NOMO-1 (cell line): ENCODE measurements around the gene CYP17A1.
"Not testable (repeated sequence)": the region's sequence is repeated elsewhere in the genome, so short reads cannot be mapped to it uniquely, and the experiment has no call there.

Experiments
- DNase-seq, 2 experiments: peaks; one replicate each; lab custom pipeline; 2025; ENCODE audit not compliant: unreplicated experiment in 2 of 2; lab: John Stamatoyannopoulos, UW

Gene CYP17A1

GRCh38 chr10:102837230-102837721 is at the start of gene CYP17A1:
Gene CYP17A1 (minus strand): TSS chr10:102837413. CDS start chr10:102837361, 52 bp downstream.
- no peak for DNase-seq

- DNase-seq = no peak
Measured at GRCh38 chr10:102880256-102880655, 43.0 kb upstream of the CYP17A1 start.

- DNase-seq = no peak
Measured at GRCh38 chr10:102878629-102879028, 41.4 kb upstream of the CYP17A1 start.

GRCh38 chr10:102876747-102877153 is 39.5 kb upstream of the CYP17A1 start:
- no peak for DNase-seq

- DNase-seq = no peak
Measured at GRCh38 chr10:102872163-102872562, 35.0 kb upstream of the CYP17A1 start.

- DNase-seq = no peak
Measured at GRCh38 chr10:102870221-102870620, 33.0 kb upstream of the CYP17A1 start.

- DNase-seq = no peak
Measured at GRCh38 chr10:102869258-102870198, 32.3 kb upstream of the CYP17A1 start, which contains the start of gene AS3MT. Gene AS3MT (plus strand): TSS chr10:102869470. CDS start chr10:102869593, 123 bp downstream.

- DNase-seq = no peak
Measured at GRCh38 chr10:102868911-102869257, 31.7 kb upstream of the CYP17A1 start.

- DNase-seq = no peak
Measured at GRCh38 chr10:102865620-102866019, 28.4 kb upstream of the CYP17A1 start.

GRCh38 chr10:102863660-102864059 is 26.4 kb upstream of the CYP17A1 start:
- no peak for DNase-seq

GRCh38 chr10:102859911-102860310 is 22.7 kb upstream of the CYP17A1 start:
- DNase-seq = no peak

- no peak for DNase-seq
Measured at GRCh38 chr10:102856758-102857424, 19.7 kb upstream of the CYP17A1 start.

GRCh38 chr10:102855731-102856436 is 18.7 kb upstream of the CYP17A1 start:
- peak in 1 of 2 experiments; percentile 28 for DNase-seq

- not testable (repeated sequence) for DNase-seq
Measured at GRCh38 chr10:102853237-102853636, 16.0 kb upstream of the CYP17A1 start.

GRCh38 chr10:102850025-102850518 is 12.9 kb upstream of the CYP17A1 start:
- DNase-seq = no peak

- DNase-seq = no peak
Measured at GRCh38 chr10:102845352-102845902, 8.2 kb upstream of the CYP17A1 start.

GRCh38 chr10:102844190-102844776 is 7.1 kb upstream of the CYP17A1 start:
- not testable (repeated sequence) for DNase-seq

- DNase-seq = not testable (repeated sequence)
Measured at GRCh38 chr10:102843139-102843538, 5.9 kb upstream of the CYP17A1 start.

- no peak for DNase-seq
Measured at GRCh38 chr10:102841827-102842345, 4.7 kb upstream of the CYP17A1 start.
